GM12865 (cell line): ENCODE data around the gene DENND1B.

ENCODE experiments used
- DNase-seq: peaks from one replicate; pipeline ENCODE4 v3.0.0; 2010; ENCODE audit warnings: low read depth
- H3K4me3 ChIP-seq: 2 replicates; pipeline ENCODE4 v1.5.1; 2011; ENCODE audit warnings: mild to moderate bottlenecking, low read depth, low read length, control low read depth
- TF ChIP-seq, protein P1 (sequence below): IDR thresholded peaks from 2 replicates; pipeline ENCODE4 v1.5.1; 2011; ENCODE audit warnings: low read length, control low read depth, low read depth, inconsistent platforms; ENCODE audit not compliant: insufficient read depth; ENCODE audit errors: missing control alignments

DENND1B gene

DNA sequence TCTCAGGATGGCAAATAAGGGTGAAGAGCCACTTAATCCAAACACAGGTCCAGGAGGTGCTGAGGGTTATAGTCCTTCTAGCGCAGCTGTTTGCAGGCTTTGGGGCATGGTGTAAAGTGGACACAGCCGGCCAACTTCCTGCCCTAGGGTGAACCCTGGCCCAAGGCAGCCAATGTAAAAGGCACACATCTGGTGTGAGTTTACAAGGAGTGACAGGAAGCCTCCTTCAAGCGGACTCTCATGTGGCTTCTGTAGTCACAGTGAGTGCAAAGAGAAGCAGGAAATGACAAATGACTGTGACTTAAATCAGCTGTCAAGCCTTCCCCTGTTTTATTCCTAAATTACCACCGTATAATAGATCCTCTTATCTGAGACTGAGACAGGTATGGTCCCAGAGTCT, 294.2 kb downstream of the DENND1B start:
- DNase-seq: peak; percentile 68
- no peak overlapping the region for H3K4me3 ChIP-seq
- TF ChIP-seq, protein P1, sequence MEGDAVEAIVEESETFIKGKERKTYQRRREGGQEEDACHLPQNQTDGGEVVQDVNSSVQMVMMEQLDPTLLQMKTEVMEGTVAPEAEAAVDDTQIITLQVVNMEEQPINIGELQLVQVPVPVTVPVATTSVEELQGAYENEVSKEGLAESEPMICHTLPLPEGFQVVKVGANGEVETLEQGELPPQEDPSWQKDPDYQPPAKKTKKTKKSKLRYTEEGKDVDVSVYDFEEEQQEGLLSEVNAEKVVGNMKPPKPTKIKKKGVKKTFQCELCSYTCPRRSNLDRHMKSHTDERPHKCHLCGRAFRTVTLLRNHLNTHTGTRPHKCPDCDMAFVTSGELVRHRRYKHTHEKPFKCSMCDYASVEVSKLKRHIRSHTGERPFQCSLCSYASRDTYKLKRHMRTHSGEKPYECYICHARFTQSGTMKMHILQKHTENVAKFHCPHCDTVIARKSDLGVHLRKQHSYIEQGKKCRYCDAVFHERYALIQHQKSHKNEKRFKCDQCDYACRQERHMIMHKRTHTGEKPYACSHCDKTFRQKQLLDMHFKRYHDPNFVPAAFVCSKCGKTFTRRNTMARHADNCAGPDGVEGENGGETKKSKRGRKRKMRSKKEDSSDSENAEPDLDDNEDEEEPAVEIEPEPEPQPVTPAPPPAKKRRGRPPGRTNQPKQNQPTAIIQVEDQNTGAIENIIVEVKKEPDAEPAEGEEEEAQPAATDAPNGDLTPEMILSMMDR: no peak

DNA sequence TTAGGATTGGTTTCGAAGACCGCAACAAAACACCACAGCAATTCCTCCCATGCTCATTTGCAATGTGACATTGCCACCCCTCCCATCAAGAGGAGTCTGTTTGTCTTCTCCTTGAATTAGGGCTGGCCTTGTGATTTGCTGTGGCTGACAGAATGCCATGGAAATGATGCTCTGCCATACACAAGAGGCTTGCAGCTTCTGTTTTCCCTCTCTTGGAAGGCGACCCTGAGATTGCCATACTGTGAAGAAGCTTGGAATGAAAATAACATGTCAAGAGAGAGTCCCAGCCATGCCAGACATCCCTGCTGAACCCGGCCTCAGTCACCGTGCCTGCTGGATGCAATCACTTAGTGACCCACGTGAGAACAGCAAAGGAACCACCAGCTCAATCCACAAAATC, 294.8 kb downstream of the DENND1B start:
- no peak for DNase-seq
- no peak overlapping the region for H3K4me3 ChIP-seq
- TF ChIP-seq, protein P1: no peak

GRCh38 chr1:197472141-197472540, 303.1 kb downstream of the DENND1B start:
- TF ChIP-seq, protein P1: no peak
- DNase-seq: no peak
- no peak overlapping the region for H3K4me3 ChIP-seq

- TF ChIP-seq, protein P1: no peak
- DNase-seq: no peak
- no peak overlapping the region for H3K4me3 ChIP-seq
Measured at GRCh38 chr1:197471248-197471985, 303.9 kb downstream of the DENND1B start.

GRCh38 chr1:197470330-197470729, 304.9 kb downstream of the DENND1B start:
- no peak for DNase-seq
- no peak overlapping the region for H3K4me3 ChIP-seq
- TF ChIP-seq, protein P1: no peak

DNA sequence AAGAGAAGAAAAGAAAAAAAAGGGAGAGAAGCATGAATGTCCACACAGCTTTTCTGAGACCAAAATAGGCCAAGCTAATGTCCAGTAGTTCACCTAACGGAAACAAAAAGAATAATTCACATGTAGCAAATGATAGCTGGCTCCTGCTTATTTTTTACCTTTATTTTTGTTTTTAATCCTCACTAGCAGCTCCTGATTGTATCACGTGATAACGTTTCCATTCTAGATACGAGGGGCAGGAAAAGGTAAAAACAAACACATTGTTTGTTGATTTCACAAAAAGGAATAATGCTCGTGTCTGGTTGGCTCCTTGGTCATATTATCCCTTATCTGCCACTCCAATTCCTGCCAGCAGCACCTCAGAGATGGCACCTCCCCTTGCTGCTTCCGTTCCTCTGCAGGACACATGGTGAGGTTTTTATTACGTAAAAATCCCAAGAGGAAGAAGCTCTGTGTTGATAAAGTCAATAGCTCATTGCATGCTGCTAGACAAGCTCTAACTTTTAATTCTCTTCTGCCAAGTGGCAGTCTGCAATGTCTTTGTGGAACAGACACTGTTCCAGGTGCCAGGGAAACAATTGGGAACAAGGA, 305.6 kb downstream of the DENND1B start:
- TF ChIP-seq, protein P1: no peak
- H3K4me3 ChIP-seq: no peak overlapping the region
- DNase-seq: no peak
